ENCODE data around the gene GNPTAB.
A peak's percentile ranks its signal among the peaks of the same experiment; 100 is the strongest.

GNPTAB gene

GRCh38 chr12:101803978-101804377 is 26.8 kb downstream of the GNPTAB start:
- no peak for DNase-seq

GRCh38 chr12:101802486-101802885 is 28.3 kb downstream of the GNPTAB start:
- DNase-seq: no peak

GRCh38 chr12:101799774-101800173 is 31.0 kb downstream of the GNPTAB start:
- DNase-seq: no peak

DNA sequence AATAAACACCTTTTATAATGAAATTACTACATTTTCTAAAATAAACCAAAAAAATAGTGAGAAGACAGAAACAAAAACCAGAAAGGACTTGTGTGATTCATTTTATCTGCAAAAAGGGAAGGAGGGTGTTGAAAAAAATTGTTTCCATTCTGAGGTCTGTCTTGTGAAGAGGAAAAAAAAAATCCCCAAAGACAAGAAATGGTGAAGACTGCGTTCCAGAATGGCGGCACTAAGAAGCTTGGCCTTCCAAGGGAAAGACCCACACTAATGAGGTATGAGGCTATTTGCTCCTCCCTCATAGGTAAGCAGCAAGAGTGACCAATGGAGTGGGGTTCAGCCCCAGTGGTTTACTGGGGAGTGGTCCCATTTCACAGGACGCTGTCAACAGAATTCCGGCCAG is 35.0 kb downstream of the GNPTAB start:
- DNase-seq: no peak

DNA sequence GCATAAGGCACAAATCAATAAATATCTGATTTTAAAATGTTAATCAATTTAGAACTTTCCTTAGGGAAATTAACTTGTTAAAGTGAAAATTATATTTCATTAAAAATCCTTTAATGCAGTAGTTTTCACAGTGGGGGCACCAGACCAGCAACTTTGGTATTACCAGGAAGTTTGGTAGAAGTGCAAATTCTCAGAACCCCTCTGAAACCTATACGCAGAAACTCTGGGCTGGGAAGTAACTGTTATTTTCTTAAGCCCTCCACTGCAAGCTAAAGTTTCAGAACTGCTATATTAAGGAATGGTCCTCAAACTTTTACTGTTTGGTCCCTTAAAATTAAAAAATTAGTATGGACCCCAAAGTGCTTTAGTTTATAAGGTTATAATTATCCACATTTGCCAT is 35.7 kb downstream of the GNPTAB start:
- DNase-seq: no peak

DNA sequence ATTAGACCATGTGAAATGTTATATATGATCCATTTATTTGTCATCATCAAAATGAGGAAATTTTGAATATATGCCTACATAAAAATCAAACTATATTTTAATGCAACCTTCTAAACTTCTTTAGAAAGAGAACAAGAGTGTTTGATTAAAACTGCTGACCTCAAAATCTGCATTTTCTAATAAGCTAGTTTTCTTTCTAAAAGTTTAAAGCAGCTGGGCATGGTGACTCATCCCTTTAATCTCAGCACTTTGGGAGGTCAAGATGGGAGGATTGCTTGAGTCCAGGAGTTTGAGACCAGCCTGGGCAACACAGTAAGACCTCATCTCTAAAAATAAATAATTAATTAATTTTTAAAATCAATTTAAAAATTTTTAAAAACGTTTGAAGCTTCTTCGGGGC is 36.2 kb downstream of the GNPTAB start:
- no peak for DNase-seq

GRCh38 chr12:101793401-101793800 is 37.4 kb downstream of the GNPTAB start:
- DNase-seq: peak; percentile 66

- no peak for DNase-seq
These were observed 38.5 kb downstream of the GNPTAB start for GRCh38 chr12:101792046-101792931.

GRCh38 chr12:101789171-101789570 is 41.6 kb downstream of the GNPTAB start:
- DNase-seq: no peak

- no peak for DNase-seq
These were observed 45.1 kb downstream of the GNPTAB start for GRCh38 chr12:101785671-101786070.

GRCh38 chr12:101784376-101784775 is 46.4 kb downstream of the GNPTAB start:
- no peak for DNase-seq

GRCh38 chr12:101783838-101784237 is 46.9 kb downstream of the GNPTAB start:
- DNase-seq: no peak

DNA sequence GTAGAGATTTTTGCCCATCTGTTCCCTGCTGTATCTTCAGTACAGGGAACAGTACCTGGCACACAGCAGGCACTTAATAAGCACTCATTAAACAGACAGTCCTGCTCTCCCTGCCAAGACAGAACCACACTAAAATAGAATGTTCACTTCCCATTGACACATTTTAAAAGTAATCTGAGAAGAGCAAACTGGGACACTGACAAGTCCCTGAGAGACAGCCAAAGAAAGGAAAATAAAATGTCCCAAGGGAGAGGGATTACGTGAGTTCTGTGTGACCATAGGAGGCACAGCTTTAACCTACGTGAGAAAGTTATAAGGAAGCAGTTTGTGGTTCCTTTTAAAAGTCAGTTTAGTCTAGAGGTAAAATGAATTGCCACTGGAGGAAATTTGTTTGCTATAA is 47.6 kb downstream of the GNPTAB start:
- peak; percentile 49 for DNase-seq

DNA sequence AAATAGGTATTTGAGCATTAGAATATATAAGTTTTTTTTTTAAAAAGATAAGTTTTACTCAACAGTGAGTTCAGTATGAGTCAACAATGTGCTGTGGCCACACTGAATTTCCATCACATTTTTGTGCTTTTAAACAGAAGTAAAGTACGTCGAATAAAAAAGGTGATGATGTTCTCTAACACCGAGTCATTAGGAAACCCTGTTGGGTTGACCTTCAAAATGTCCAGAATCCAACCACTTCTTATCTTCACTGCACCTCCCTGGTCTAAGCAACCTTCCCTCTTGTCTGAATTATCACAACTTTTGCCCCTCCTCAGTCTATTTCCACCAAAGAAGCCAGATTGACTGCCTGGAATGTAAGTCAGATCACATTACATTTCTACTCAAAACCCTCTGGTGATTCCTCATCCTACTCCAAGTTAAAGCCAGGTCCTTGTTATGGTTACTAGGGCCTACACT is 48.5 kb downstream of the GNPTAB start:
- DNase-seq: peak; percentile 67

GRCh38 chr12:101781834-101782233 is 48.9 kb downstream of the GNPTAB start:
- DNase-seq: no peak

DNA sequence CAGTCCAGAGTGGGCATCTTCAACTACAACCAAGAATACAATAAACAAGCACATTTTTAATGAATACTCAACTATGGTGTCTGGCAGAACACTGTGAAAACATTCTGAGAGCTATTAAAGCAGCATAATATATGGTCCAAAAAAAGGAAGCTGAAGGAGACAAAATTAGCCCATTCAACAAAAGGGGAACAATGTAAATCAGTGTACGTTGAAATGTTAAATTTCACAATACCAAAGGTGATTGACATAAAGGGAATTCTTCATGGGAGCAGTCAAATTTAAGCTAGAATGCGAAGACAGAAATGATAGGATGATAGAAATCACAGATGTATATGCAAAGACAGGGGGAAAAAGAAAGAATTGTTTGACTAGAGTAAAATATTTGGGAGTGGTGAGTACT is 50.2 kb downstream of the GNPTAB start:
- DNase-seq: no peak

DNA sequence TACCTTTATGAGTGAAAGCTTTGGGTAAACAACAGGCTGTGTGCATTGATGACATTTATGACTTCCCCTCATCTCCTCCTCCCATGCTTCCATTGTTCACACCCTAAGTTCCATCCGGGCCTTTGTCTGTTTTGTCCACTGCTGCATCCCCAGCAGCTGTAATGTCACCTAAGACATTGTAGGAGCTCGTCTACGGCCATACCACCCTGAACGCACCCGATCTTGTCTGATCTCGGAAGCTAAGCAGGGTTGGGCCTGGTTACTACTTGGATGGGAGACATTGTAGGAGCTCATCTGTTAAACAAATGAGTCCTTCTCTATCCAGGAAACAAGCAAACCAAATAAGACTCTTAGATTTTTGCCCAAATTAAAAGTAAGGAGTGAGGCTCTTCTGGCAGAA is 51.1 kb downstream of the GNPTAB start:
- no peak for DNase-seq

DNA sequence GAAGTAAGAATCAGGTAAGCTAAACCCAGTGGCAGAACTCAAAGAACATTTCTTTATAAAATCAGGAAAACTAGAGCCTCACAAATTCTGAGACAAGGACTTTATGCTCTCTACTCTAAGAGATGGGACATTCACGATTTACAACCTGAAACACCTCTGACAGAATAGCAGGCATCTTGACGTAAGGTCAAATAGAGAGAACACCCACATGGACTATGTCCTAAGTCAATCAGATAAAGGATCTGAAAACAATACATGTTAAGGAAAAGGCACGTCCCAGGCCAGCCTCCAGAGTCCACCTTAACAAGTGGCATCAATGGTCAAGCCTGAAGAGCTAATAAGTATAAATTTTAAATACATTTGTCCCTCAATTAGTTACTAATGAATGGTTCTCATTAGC is 51.6 kb downstream of the GNPTAB start:
- DNase-seq: no peak

GRCh38 chr12:101777978-101778377 is 52.8 kb downstream of the GNPTAB start:
- no peak for DNase-seq

- DNase-seq: no peak
These were observed 53.3 kb downstream of the GNPTAB start for GRCh38 chr12:101777485-101777884.

DNA sequence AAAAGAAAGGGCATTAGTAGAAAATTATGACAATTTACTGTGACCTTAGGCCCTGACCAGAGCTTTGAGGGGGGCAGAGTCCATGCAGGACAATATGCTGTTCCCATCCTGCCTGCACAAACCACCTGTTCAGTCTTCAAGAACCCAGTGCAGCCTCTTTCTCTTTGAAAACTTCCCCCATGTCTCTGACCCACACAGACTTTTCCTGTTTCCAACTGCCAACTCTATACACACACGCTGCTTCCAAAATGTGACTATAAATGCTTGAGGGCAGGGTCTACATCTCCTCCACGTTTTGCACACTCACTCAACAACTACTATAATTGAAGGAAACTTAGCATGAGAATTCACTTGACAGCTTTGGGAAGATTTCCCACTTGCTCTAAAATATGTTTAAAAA is 54.9 kb downstream of the GNPTAB start:
- no peak for DNase-seq

DNA sequence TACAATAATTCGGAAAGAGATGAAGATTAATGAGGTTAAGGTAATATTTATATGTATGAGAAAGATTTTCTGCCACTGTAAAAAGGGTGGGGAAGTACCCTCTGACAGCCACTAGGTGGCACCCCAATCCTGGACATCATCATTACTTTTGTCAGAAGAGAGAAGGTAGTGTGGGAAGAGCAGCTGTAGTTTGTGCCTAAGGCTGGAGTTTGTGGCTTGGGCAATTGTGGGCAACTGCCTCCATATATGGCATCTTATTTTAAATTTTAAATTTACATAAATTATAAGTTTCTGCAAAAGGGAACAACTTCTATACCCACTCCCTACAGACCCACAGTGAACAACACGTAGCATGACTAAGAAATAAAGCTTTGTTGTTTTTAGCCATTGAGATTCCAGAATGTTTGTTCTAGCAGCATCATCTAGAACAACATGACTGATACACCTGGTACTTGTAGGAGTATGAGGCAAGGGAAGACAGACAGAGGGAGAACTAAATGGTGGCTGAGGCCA is 57.1 kb downstream of the GNPTAB start:
- peak; percentile 64 for DNase-seq

- DNase-seq: no peak
These were observed 58.6 kb downstream of the GNPTAB start for GRCh38 chr12:101772012-101772775.

DNA sequence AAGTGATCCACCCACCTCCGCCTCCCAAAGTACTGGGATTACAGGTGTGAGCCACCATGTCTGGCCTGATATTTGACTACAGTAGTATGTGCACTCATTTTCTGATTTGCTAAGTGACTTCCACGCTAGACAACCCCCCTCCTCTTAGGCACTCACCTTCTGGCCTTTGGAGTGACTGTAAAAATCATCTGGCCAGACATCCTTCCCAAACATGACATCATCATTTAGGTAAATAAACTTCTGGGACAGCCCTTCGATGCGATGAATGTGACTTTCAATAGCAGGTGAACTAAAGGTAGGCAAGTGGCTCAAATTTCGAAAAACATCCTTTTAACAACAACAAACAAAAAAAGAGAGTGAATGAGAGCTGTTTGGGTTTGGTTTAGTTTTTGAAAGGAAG is 60.9 kb downstream of the GNPTAB start:
- DNase-seq: no peak
